ENCODE measurements around the gene RALB.
A peak's percentile ranks its signal among the peaks of the same experiment; 100 is the strongest.

Gene RALB

GRCh38 chr2:120343433-120344105 lies 90.9 kb downstream of the RALB start:
- peak; percentile 18 to 48 for DNase-seq
